ENCODE measurements around the gene SOX13.

Gene SOX13

GRCh38 chr1:204072931-204073836 lies at the start of gene SOX13:
Gene SOX13, plus strand, starts transcription at chr1:204073115. Its CDS starts 39,801 bp downstream, at chr1:204112916.
- H3K9me3 Mint-ChIP-seq: no peaks in the 10 kb centered on the region
- H3K36me3 Mint-ChIP-seq: no peaks in the 10 kb centered on the region
- no peak within 1 kb of the TSS for H3K27ac Mint-ChIP-seq
- peaks cover 16% of the 10 kb centered on the region for H3K4me1 Mint-ChIP-seq
- H3K27me3 Mint-ChIP-seq: peaks cover 42% of the 10 kb centered on the region
- peak within 1 kb of the TSS; percentile 84 for H3K4me3 Mint-ChIP-seq

GRCh38 chr1:204025917-204026707 lies 46.8 kb upstream of the SOX13 start:
- H3K36me3 Mint-ChIP-seq: no peaks in the 10 kb centered on the region
- peak overlapping the region; percentile 37 for H3K27ac Mint-ChIP-seq
- no peaks in the 10 kb centered on the region for H3K4me1 Mint-ChIP-seq
- H3K4me3 Mint-ChIP-seq: no peak overlapping the region
- peaks cover 12% of the 10 kb centered on the region for H3K27me3 Mint-ChIP-seq
- H3K9me3 Mint-ChIP-seq: no peaks in the 10 kb centered on the region

GRCh38 chr1:204027446-204027845 lies 45.5 kb upstream of the SOX13 start:
- H3K9me3 Mint-ChIP-seq: no peaks in the 10 kb centered on the region
- H3K4me3 Mint-ChIP-seq: no peak overlapping the region

GRCh38 chr1:204029016-204029415 lies 43.9 kb upstream of the SOX13 start:
- Mint-ChIP-seq H3K27me3 (peaks cover 13% of the 10 kb centered on the region), H3K27ac (no peak overlapping the region), H3K9me3 (no peaks in the 10 kb centered on the region), H3K4me3 (no peak overlapping the region), H3K4me1 (no peaks in the 10 kb centered on the region), H3K36me3 (no peaks in the 10 kb centered on the region)

More at GRCh38 chr1:204027446-204027845, 45.5 kb upstream of the SOX13 start:
- Mint-ChIP-seq H3K4me1 (no peaks in the 10 kb centered on the region), H3K36me3 (no peaks in the 10 kb centered on the region), H3K27ac (no peak overlapping the region), H3K27me3 (peaks cover 12% of the 10 kb centered on the region)

GRCh38 chr1:204031098-204031710 lies 41.7 kb upstream of the SOX13 start:
- no peak overlapping the region for H3K4me3 Mint-ChIP-seq
- no peaks in the 10 kb centered on the region for H3K9me3 Mint-ChIP-seq
- H3K36me3 Mint-ChIP-seq: peaks cover 2% of the 10 kb centered on the region
- H3K27ac Mint-ChIP-seq: no peak overlapping the region
- peaks cover 6% of the 10 kb centered on the region for H3K27me3 Mint-ChIP-seq
- H3K4me1 Mint-ChIP-seq: no peaks in the 10 kb centered on the region

- Mint-ChIP-seq H3K27me3 (peaks cover 4% of the 10 kb centered on the region), H3K4me3 (no peak overlapping the region), H3K36me3 (peaks cover 2% of the 10 kb centered on the region), H3K4me1 (no peaks in the 10 kb centered on the region), H3K9me3 (no peaks in the 10 kb centered on the region), H3K27ac (no peak overlapping the region)
These were observed 40.2 kb upstream of the SOX13 start for GRCh38 chr1:204032642-204033235.

GRCh38 chr1:204033306-204033705 lies 39.6 kb upstream of the SOX13 start:
- H3K36me3 Mint-ChIP-seq: peaks cover 2% of the 10 kb centered on the region
- H3K27ac Mint-ChIP-seq: no peak overlapping the region
- H3K9me3 Mint-ChIP-seq: no peaks in the 10 kb centered on the region
- H3K4me1 Mint-ChIP-seq: no peaks in the 10 kb centered on the region
- H3K27me3 Mint-ChIP-seq: peaks cover 4% of the 10 kb centered on the region
- H3K4me3 Mint-ChIP-seq: no peak overlapping the region

- H3K4me1 Mint-ChIP-seq: no peaks in the 10 kb centered on the region
These were observed 35.8 kb upstream of the SOX13 start for GRCh38 chr1:204036882-204037655.

GRCh38 chr1:204041232-204041767 lies 31.6 kb upstream of the SOX13 start:
- H3K9me3 Mint-ChIP-seq: no peaks in the 10 kb centered on the region

More at GRCh38 chr1:204036882-204037655, 35.8 kb upstream of the SOX13 start:
- H3K4me3 Mint-ChIP-seq: no peak overlapping the region
- H3K27ac Mint-ChIP-seq: no peak overlapping the region
- H3K9me3 Mint-ChIP-seq: no peaks in the 10 kb centered on the region
- peaks cover 4% of the 10 kb centered on the region for H3K27me3 Mint-ChIP-seq
- peaks cover 2% of the 10 kb centered on the region for H3K36me3 Mint-ChIP-seq

GRCh38 chr1:204041803-204042505 lies 31.0 kb upstream of the SOX13 start:
- Mint-ChIP-seq H3K36me3 (no peaks in the 10 kb centered on the region), H3K9me3 (no peaks in the 10 kb centered on the region), H3K27me3 (peaks cover 5% of the 10 kb centered on the region), H3K4me1 (no peaks in the 10 kb centered on the region), H3K27ac (no peak overlapping the region), H3K4me3 (no peak overlapping the region)

More at GRCh38 chr1:204041232-204041767, 31.6 kb upstream of the SOX13 start:
- H3K27me3 Mint-ChIP-seq: peaks cover 5% of the 10 kb centered on the region
- no peaks in the 10 kb centered on the region for H3K4me1 Mint-ChIP-seq
- H3K27ac Mint-ChIP-seq: no peak overlapping the region
- H3K36me3 Mint-ChIP-seq: no peaks in the 10 kb centered on the region
- no peak overlapping the region for H3K4me3 Mint-ChIP-seq

- H3K4me3 Mint-ChIP-seq: no peak overlapping the region
These were observed 30.4 kb upstream of the SOX13 start for GRCh38 chr1:204042516-204042915.

GRCh38 chr1:204043680-204044079 lies 29.2 kb upstream of the SOX13 start:
- Mint-ChIP-seq H3K4me3 (no peak overlapping the region), H3K27me3 (peaks cover 5% of the 10 kb centered on the region)

More at GRCh38 chr1:204042516-204042915, 30.4 kb upstream of the SOX13 start:
- Mint-ChIP-seq H3K4me1 (no peaks in the 10 kb centered on the region), H3K27me3 (peaks cover 5% of the 10 kb centered on the region), H3K9me3 (no peaks in the 10 kb centered on the region), H3K36me3 (no peaks in the 10 kb centered on the region), H3K27ac (no peak overlapping the region)

GRCh38 chr1:204044448-204044847 lies 28.5 kb upstream of the SOX13 start:
- Mint-ChIP-seq H3K4me1 (no peaks in the 10 kb centered on the region), H3K9me3 (no peaks in the 10 kb centered on the region), H3K4me3 (no peak overlapping the region), H3K27ac (peak overlapping the region; percentile 72), H3K27me3 (peaks cover 5% of the 10 kb centered on the region), H3K36me3 (no peaks in the 10 kb centered on the region)

More at GRCh38 chr1:204043680-204044079, 29.2 kb upstream of the SOX13 start:
- Mint-ChIP-seq H3K36me3 (no peaks in the 10 kb centered on the region), H3K27ac (no peak overlapping the region), H3K9me3 (no peaks in the 10 kb centered on the region), H3K4me1 (no peaks in the 10 kb centered on the region)

GRCh38 chr1:204045430-204045829 lies 27.5 kb upstream of the SOX13 start:
- H3K9me3 Mint-ChIP-seq: no peaks in the 10 kb centered on the region
- no peaks in the 10 kb centered on the region for H3K36me3 Mint-ChIP-seq
- peaks cover 5% of the 10 kb centered on the region for H3K27me3 Mint-ChIP-seq
- no peak overlapping the region for H3K27ac Mint-ChIP-seq
- H3K4me1 Mint-ChIP-seq: no peaks in the 10 kb centered on the region
- H3K4me3 Mint-ChIP-seq: no peak overlapping the region

Measured in activated naive CD4-positive, alpha-beta T cell treated with anti-CD3 and anti-CD28 coated beads, Interleukin-2, amount 50 U/mL, for 24 hours (primary cell).